Measurements from ENCODE around the gene GIPC1. TPM values are rescaled to one million over a fixed set of nuclear protein-coding genes. Genes with fewer than 3 reads are reported as not detected.
A peak's percentile ranks its signal among the peaks of the same experiment; 100 is the strongest.

GIPC1 gene
- total and polyA plus RNA-seq, 9 of the 15 experiments (the other 6 are each of a cell fraction or from before 2014, with no cell fraction given), result 0.49 to 54.7 (median 24.8) TPM

DNA sequence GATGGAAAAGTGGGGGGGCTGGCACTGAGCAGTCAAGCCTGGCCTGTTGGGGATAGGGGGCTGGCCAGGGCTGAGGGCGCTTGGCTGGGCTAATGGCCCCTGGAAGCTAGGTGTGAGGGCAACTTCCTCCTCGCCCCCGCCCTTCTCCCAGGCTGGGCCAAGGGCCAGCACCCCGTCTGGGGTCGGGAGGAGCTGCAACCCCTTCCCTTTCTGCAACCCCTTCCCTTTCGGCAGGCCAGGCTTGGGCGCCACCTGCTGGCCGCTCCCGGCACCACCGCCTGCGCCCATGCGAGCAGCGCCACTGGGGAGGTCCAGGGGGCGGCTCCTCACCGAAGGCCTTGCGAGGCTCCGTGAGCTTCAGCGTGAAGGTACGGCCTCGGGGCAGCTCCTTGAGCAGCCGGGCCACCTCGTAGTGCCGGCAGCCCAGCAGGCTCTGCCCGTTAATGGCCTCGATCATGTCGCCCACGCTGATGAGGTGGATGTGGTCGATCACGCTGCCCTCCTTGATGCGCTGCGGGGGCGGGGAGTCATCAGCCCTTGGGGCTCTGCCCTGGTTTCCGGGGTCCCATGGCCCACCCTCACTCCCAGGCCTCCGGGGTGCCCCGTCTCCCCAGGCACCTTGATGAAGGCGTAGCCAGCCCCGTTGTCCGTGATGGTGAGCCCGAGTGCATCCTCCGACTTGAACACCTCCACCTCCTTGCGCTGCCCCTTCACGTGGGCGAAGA lies 15.8 kb downstream of the GIPC1 start (continued):
- TF ChIP-seq, protein P1, sequence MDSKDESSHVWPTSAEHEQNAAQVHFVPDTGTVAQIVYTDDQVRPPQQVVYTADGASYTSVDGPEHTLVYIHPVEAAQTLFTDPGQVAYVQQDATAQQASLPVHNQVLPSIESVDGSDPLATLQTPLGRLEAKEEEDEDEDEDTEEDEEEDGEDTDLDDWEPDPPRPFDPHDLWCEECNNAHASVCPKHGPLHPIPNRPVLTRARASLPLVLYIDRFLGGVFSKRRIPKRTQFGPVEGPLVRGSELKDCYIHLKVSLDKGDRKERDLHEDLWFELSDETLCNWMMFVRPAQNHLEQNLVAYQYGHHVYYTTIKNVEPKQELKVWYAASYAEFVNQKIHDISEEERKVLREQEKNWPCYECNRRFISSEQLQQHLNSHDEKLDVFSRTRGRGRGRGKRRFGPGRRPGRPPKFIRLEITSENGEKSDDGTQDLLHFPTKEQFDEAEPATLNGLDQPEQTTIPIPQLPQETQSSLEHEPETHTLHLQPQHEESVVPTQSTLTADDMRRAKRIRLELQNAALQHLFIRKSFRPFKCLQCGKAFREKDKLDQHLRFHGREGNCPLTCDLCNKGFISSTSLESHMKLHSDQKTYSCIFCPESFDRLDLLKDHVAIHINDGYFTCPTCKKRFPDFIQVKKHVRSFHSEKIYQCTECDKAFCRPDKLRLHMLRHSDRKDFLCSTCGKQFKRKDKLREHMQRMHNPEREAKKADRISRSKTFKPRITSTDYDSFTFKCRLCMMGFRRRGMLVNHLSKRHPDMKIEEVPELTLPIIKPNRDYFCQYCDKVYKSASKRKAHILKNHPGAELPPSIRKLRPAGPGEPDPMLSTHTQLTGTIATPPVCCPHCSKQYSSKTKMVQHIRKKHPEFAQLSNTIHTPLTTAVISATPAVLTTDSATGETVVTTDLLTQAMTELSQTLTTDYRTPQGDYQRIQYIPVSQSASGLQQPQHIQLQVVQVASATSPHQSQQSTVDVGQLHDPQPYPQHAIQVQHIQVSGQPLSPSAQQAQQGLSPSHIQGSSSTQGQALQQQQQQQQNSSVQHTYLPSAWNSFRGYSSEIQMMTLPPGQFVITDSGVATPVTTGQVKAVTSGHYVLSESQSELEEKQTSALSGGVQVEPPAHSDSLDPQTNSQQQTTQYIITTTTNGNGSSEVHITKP (IDR thresholded peaks at IDR 0.05; ENCODE audit: partially characterized antibody), result no peak
- TF ChIP-seq FOSL1 (tag; conservative IDR thresholded peaks at IDR 0.05) (no peak), RBBP5 (IDR thresholded peaks at IDR 0.05; ENCODE audit: borderline replicate concordance, insufficient read depth, low read length, poor library complexity, severe bottlenecking) (no peak), ATF7 (IDR thresholded peaks at IDR 0.05) (peak; percentile 35; the same call in 1 of the 2 replicates), ZNF778 (CRISPR knock-in tag; IDR thresholded peaks at IDR 0.05) (no peak), RB1 (IDR thresholded peaks at IDR 0.05; ENCODE audit: low read depth) (peak; percentile 78; the same call in 1 of the 2 replicates), NR4A1 (CRISPR knock-in tag; IDR thresholded peaks at IDR 0.05) (no peak), NR4A1 (tag; IDR thresholded peaks at IDR 0.05) (no peak), ZNF134 (CRISPR knock-in tag; conservative IDR thresholded peaks at IDR 0.05) (no peak), TAF7 (tag; IDR thresholded peaks at IDR 0.05) (no peak), MEF2D (tag; conservative IDR thresholded peaks at IDR 0.05; ENCODE audit: low read depth) (no peak)
- TF ChIP-seq, protein P2, sequence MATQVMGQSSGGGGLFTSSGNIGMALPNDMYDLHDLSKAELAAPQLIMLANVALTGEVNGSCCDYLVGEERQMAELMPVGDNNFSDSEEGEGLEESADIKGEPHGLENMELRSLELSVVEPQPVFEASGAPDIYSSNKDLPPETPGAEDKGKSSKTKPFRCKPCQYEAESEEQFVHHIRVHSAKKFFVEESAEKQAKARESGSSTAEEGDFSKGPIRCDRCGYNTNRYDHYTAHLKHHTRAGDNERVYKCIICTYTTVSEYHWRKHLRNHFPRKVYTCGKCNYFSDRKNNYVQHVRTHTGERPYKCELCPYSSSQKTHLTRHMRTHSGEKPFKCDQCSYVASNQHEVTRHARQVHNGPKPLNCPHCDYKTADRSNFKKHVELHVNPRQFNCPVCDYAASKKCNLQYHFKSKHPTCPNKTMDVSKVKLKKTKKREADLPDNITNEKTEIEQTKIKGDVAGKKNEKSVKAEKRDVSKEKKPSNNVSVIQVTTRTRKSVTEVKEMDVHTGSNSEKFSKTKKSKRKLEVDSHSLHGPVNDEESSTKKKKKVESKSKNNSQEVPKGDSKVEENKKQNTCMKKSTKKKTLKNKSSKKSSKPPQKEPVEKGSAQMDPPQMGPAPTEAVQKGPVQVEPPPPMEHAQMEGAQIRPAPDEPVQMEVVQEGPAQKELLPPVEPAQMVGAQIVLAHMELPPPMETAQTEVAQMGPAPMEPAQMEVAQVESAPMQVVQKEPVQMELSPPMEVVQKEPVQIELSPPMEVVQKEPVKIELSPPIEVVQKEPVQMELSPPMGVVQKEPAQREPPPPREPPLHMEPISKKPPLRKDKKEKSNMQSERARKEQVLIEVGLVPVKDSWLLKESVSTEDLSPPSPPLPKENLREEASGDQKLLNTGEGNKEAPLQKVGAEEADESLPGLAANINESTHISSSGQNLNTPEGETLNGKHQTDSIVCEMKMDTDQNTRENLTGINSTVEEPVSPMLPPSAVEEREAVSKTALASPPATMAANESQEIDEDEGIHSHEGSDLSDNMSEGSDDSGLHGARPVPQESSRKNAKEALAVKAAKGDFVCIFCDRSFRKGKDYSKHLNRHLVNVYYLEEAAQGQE (IDR thresholded peaks at IDR 0.05; ENCODE audit: borderline replicate concordance), result peak; percentile 65; the same call in 1 of the 2 replicates
- TF ChIP-seq, protein P2 (CRISPR knock-in tag; IDR thresholded peaks at IDR 0.05; ENCODE audit: low read depth), result no peak
- TF ChIP-seq, protein P3, sequence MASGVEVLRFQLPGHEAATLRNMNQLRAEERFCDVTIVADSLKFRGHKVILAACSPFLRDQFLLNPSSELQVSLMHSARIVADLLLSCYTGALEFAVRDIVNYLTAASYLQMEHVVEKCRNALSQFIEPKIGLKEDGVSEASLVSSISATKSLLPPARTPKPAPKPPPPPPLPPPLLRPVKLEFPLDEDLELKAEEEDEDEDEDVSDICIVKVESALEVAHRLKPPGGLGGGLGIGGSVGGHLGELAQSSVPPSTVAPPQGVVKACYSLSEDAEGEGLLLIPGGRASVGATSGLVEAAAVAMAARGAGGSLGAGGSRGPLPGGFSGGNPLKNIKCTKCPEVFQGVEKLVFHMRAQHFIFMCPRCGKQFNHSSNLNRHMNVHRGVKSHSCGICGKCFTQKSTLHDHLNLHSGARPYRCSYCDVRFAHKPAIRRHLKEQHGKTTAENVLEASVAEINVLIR (CRISPR knock-in tag; IDR thresholded peaks at IDR 0.05), result no peak

Measured in K562 (cell line).